Measurements from ENCODE around the gene TYSND1. TPM values are rescaled to one million over a fixed set of nuclear protein-coding genes. Genes with fewer than 3 reads are reported as not detected.

Gene TYSND1
- total RNA-seq, 1 donor from 2014 or later = 22.0 TPM

DNA sequence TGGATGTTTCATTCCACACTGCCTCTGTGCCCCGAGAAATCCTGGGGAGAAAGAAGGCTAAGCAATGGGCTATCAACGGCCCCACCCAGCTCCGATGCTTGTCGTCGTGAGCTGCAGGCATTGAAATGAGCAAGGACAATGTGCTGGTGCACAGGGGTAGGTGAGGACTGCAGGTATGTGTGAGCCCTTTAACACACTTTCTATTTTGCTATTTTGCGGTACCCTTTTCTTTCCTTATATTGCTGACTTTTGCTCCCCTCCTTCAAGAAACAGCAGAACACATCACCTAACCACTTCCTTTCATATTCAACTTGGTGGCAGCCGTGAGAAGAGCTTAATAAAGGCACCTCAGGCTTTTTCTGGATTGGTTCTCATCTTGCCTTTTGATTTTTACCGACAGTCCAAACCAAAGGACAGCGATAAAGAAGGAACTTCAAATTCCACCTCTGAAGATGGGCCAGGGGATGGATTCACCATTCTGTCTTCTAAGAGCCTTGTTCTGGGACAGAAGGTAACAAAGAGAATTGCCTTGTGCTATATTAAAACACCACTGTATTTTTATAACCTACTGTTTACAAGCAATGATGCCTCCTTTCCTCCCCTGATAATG is 53.1 kb downstream of the TYSND1 start:
- Mint-ChIP-seq H3K27ac (no peak overlapping the region), H3K36me3 (ENCODE audit: low read depth) (no peaks in the 10 kb centered on the region), H3K9me3 (no peaks in the 10 kb centered on the region), H3K4me3 (no peak overlapping the region), H3K27me3 (peaks cover 4% of the 10 kb centered on the region), H3K4me1 (no peaks in the 10 kb centered on the region)
- ATAC-seq (ENCODE audit: low read depth) (no peak), DNase-seq (no peak)
- ChIA-PET POLR2A (no interaction called here), CTCF (no interaction called here)
- intact Hi-C loops (cut with micrococcal nuclease) = no loop called here
- no peak for TF ChIP-seq CTCF (IDR thresholded peaks at IDR 0.05)

DNA sequence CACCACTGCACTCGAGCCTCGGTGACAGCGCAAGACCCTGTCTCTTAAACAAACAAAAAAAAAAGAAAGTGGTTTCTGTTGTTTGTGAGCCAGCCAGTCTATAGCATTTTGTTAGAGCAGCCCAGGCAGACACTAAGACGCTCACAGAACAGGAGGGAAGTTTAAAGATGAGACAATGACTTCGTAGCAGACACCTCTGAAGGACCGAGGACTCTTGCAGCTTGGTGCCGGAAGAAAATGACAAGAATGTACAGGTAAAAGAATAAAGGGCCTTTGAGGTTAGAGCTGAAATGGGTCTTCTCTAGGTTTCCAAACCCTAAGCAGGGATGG is 54.1 kb downstream of the TYSND1 start:
- intact Hi-C loops (cut with micrococcal nuclease) = no loop called here
- Mint-ChIP-seq H3K4me1 (no peaks in the 10 kb centered on the region), H3K4me3 (no peak overlapping the region), H3K9me3 (no peaks in the 10 kb centered on the region), H3K27ac (no peak overlapping the region), H3K27me3 (peaks cover 4% of the 10 kb centered on the region), H3K36me3 (ENCODE audit: low read depth) (no peaks in the 10 kb centered on the region)
- ChIA-PET POLR2A (no interaction called here), CTCF (no interaction called here)
- DNase-seq = no peak
- TF ChIP-seq CTCF (IDR thresholded peaks at IDR 0.05) = no peak
- no peak for ATAC-seq (ENCODE audit: low read depth)

GRCh38 chr10:70090951-70091350 is 55.5 kb downstream of the TYSND1 start:
- DNase-seq (no peak), ATAC-seq (ENCODE audit: low read depth) (no peak)
- no peak overlapping the region for H3K4me3 Mint-ChIP-seq
- ChIA-PET POLR2A (no interaction called here), CTCF (no interaction called here)
- H3K4me1 Mint-ChIP-seq = no peaks in the 10 kb centered on the region
- H3K27me3 Mint-ChIP-seq = peaks cover 4% of the 10 kb centered on the region
- no peaks in the 10 kb centered on the region for H3K9me3 Mint-ChIP-seq
- no peak overlapping the region for H3K27ac Mint-ChIP-seq
- no peaks in the 10 kb centered on the region for H3K36me3 Mint-ChIP-seq (ENCODE audit: low read depth)
- intact Hi-C loops (cut with micrococcal nuclease) = no loop called here
- no peak for TF ChIP-seq CTCF (IDR thresholded peaks at IDR 0.05)

GRCh38 chr10:70090013-70090412 is 56.5 kb downstream of the TYSND1 start:
- Mint-ChIP-seq H3K9me3 (no peaks in the 10 kb centered on the region), H3K4me3 (no peak overlapping the region), H3K36me3 (ENCODE audit: low read depth) (no peaks in the 10 kb centered on the region), H3K27me3 (peaks cover 4% of the 10 kb centered on the region), H3K27ac (no peak overlapping the region), H3K4me1 (no peaks in the 10 kb centered on the region)
- intact Hi-C loops (cut with micrococcal nuclease) = no loop called here
- ChIA-PET POLR2A (no interaction called here), CTCF (no interaction called here)
- DNase-seq (no peak), ATAC-seq (ENCODE audit: low read depth) (no peak)
- no peak for TF ChIP-seq CTCF (IDR thresholded peaks at IDR 0.05)

DNA sequence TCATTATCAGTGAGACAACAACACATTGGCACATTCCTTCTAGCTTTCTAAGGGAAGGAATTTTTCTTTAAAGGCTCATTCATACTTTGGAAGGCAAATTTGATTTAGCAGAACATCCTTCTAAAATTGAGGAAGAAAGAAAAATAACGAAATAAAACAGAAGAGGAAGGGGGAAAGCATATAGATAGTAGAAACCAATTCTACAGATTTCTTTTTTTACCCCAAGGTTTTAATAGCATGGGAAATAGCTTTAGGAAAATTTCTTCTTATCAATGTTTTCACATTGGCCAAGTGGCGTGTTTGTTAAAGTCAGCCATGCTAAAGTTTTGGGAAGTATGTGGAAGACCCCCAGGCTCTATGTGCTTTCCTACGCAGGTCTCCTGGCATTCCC is 58.2 kb downstream of the TYSND1 start:
- CTCF ChIA-PET = no interaction called here
- Mint-ChIP-seq H3K27me3 (peaks cover 4% of the 10 kb centered on the region), H3K4me1 (no peaks in the 10 kb centered on the region), H3K9me3 (no peaks in the 10 kb centered on the region), H3K36me3 (ENCODE audit: low read depth) (no peaks in the 10 kb centered on the region), H3K4me3 (no peak overlapping the region), H3K27ac (no peak overlapping the region)
- TF ChIP-seq CTCF (IDR thresholded peaks at IDR 0.05) = no peak
- POLR2A ChIA-PET = no interaction called here
- intact Hi-C loops (cut with micrococcal nuclease) = no loop called here
- DNase-seq (no peak), ATAC-seq (ENCODE audit: low read depth) (no peak)

Other genes with a start within 250 kb of the TYSND1 start
- gene MACROH2A2, start 93.9 kb downstream of the TYSND1 start, total RNA-seq = not detected in 2 replicates
- 8.9 and 10.8 TPM in 2 replicates for gene AIFM2, start 13.9 kb downstream of the TYSND1 start, total RNA-seq
- 65.9 and 67.6 TPM in 2 replicates for gene SAR1A, start 23.8 kb upstream of the TYSND1 start, total RNA-seq
- 107 and 118 TPM in 2 replicates for gene PPA1, start 86.7 kb upstream of the TYSND1 start, total RNA-seq
- gene NPFFR1, start 137.3 kb upstream of the TYSND1 start, total RNA-seq = not detected in 2 replicates
- gene LRRC20, start 235.9 kb upstream of the TYSND1 start, total RNA-seq = 0.64 and 0.81 TPM in 2 replicates

Data from activated B cell treated with CpG ODN at 0.5 μM for 24 hours (primary cell).